Urinary bladder (tissue), 4 donors: Measurements from ENCODE around the gene ADCY3. TPM values are rescaled to one million over a fixed set of nuclear protein-coding genes. Genes with fewer than 3 reads are reported as not detected.

Source experiments
- DNase-seq: peaks from one replicate; pipeline ENCODE4 v3.0.0-alpha.2; 2015; ENCODE audit errors: extremely low spot score
- H3K27ac ChIP-seq: one replicate; pipeline ENCODE4 v1.5.1; 2013; ENCODE audit warnings: low read depth, mild to moderate bottlenecking, moderate library complexity
- H3K36me3 ChIP-seq: one replicate; pipeline ENCODE4 v1.6.1; 2013; ENCODE audit warnings: mild to moderate bottlenecking, moderate library complexity; ENCODE audit not compliant: insufficient read depth
- H3K4me1 ChIP-seq: one replicate; pipeline ENCODE4 v1.6.1; 2013; ENCODE audit warnings: mild to moderate bottlenecking, moderate library complexity; ENCODE audit not compliant: insufficient read depth
- H3K4me3 ChIP-seq: one replicate; pipeline ENCODE4 v1.5.1; 2013; ENCODE audit warnings: low read depth, low read length
- WGBS: extraction: QIAGEN DNeasy Blood & Tissue Kit; methylation state at CpG from one replicate; pipeline ENCODE4 v1.1.7; 2013; 5-methylcytosine and 5-hydroxymethylcytosine counted together
- polyA plus RNA-seq: library from polyadenylated mRNA; stranded (reverse); fragments of 200-250 nt; gene quantifications from one replicate; pipeline ENCODE4 v1.2.3, GENCODE V29; 2013
- total RNA-seq: library from RNA; depleted of rRNA; stranded (reverse); fragments of >200 nt; gene quantifications from one replicate; pipeline ENCODE4 v1.2.3, GENCODE V29; 2014
- donor health status: healthy with polysubstance abuse.
- donor health status: healthy.

Gene ADCY3
- total and polyA plus RNA-seq, 2 donors: 28.3 to 65.2 TPM

GRCh38 chr2:24872344-24873115 lies 47.5 kb downstream of the ADCY3 start:
- WGBS: 95% methylated on average over 19 of the region's 19 CpGs
- DNase-seq: no peak
- H3K27ac ChIP-seq: peak overlapping the region; percentile 26

GRCh38 chr2:24871852-24872333 lies 48.1 kb downstream of the ADCY3 start:
- Histone ChIP-seq H3K4me3 (no peak overlapping the region), H3K27ac (no peak overlapping the region), H3K36me3 (no peaks in the 10 kb centered on the region), H3K4me1 (no peaks in the 10 kb centered on the region)
- no peak for DNase-seq
- WGBS: 60% methylated on average over 12 of the region's 12 CpGs

More at GRCh38 chr2:24872344-24873115, 47.5 kb downstream of the ADCY3 start:
- Histone ChIP-seq H3K4me3 (no peak overlapping the region), H3K36me3 (no peaks in the 10 kb centered on the region), H3K4me1 (no peaks in the 10 kb centered on the region)

- no peak for DNase-seq
- Histone ChIP-seq H3K4me1 (no peaks in the 10 kb centered on the region), H3K27ac (no peak overlapping the region), H3K36me3 (no peaks in the 10 kb centered on the region), H3K4me3 (no peak overlapping the region)
- 80% methylated on average over 16 of the region's 16 CpGs for WGBS
Observed at GRCh38 chr2:24870891-24871705, 48.9 kb downstream of the ADCY3 start.

- Histone ChIP-seq H3K4me1 (no peaks in the 10 kb centered on the region), H3K27ac (no peak overlapping the region), H3K36me3 (no peaks in the 10 kb centered on the region), H3K4me3 (no peak overlapping the region)
- no peak for DNase-seq
- 91% methylated on average over 5 of the region's 5 CpGs for WGBS
Observed at GRCh38 chr2:24870440-24870839, 49.6 kb downstream of the ADCY3 start.

- DNase-seq: no peak
- no peaks in the 10 kb centered on the region for H3K36me3 ChIP-seq
- 81% methylated on average over 6 of the region's 6 CpGs for WGBS
- no peaks in the 10 kb centered on the region for H3K4me1 ChIP-seq
- H3K27ac ChIP-seq: no peak overlapping the region
- H3K4me3 ChIP-seq: no peak overlapping the region
Observed at GRCh38 chr2:24866946-24867345, 53.1 kb downstream of the ADCY3 start.

- no peaks in the 10 kb centered on the region for H3K4me1 ChIP-seq
- 75% methylated on average over 3 of the region's 3 CpGs for WGBS
- no peak overlapping the region for H3K4me3 ChIP-seq
- no peak overlapping the region for H3K27ac ChIP-seq
- H3K36me3 ChIP-seq: no peaks in the 10 kb centered on the region
- DNase-seq: no peak
Observed at GRCh38 chr2:24863641-24864040, 56.4 kb downstream of the ADCY3 start.

GRCh38 chr2:24861500-24861899 lies 58.5 kb downstream of the ADCY3 start:
- 84% methylated on average over 11 of the region's 11 CpGs for WGBS
- no peaks in the 10 kb centered on the region for H3K36me3 ChIP-seq
- H3K27ac ChIP-seq: no peak overlapping the region
- no peak overlapping the region for H3K4me3 ChIP-seq
- DNase-seq: no peak
- H3K4me1 ChIP-seq: no peaks in the 10 kb centered on the region

- WGBS: 96% methylated on average over 7 of the region's 7 CpGs
Observed at GRCh38 chr2:24860631-24861030, 59.4 kb downstream of the ADCY3 start.

GRCh38 chr2:24859968-24860600 lies 60.0 kb downstream of the ADCY3 start:
- Histone ChIP-seq H3K4me1 (no peaks in the 10 kb centered on the region), H3K4me3 (no peak overlapping the region), H3K36me3 (no peaks in the 10 kb centered on the region), H3K27ac (no peak overlapping the region)
- whole genome bisulfite sequencing: 95% methylated on average over 15 of the region's 15 CpGs
- DNase-seq: no peak

More at GRCh38 chr2:24860631-24861030, 59.4 kb downstream of the ADCY3 start:
- no peaks in the 10 kb centered on the region for H3K36me3 ChIP-seq
- no peak overlapping the region for H3K27ac ChIP-seq
- DNase-seq: no peak
- no peaks in the 10 kb centered on the region for H3K4me1 ChIP-seq
- H3K4me3 ChIP-seq: no peak overlapping the region

- H3K4me3 ChIP-seq: no peak overlapping the region
- no peaks in the 10 kb centered on the region for H3K4me1 ChIP-seq
- no peaks in the 10 kb centered on the region for H3K36me3 ChIP-seq
- WGBS: 93% methylated on average over 13 of the region's 13 CpGs
- DNase-seq: no peak
- H3K27ac ChIP-seq: no peak overlapping the region
Observed at GRCh38 chr2:24858996-24859395, 61.0 kb downstream of the ADCY3 start.

GRCh38 chr2:24857746-24858145 lies 62.3 kb downstream of the ADCY3 start:
- no peaks in the 10 kb centered on the region for H3K4me1 ChIP-seq
- no peaks in the 10 kb centered on the region for H3K36me3 ChIP-seq
- no peak for DNase-seq
- WGBS: 93% methylated on average over 6 of the region's 6 CpGs
- H3K27ac ChIP-seq: no peak overlapping the region
- H3K4me3 ChIP-seq: no peak overlapping the region

- 63% methylated on average over 5 of the region's 5 CpGs for WGBS
- Histone ChIP-seq H3K4me3 (no peak overlapping the region), H3K27ac (no peak overlapping the region)
Observed at GRCh38 chr2:24856791-24857211, 63.2 kb downstream of the ADCY3 start.

GRCh38 chr2:24855726-24856125 lies 64.3 kb downstream of the ADCY3 start:
- DNase-seq: no peak
- Histone ChIP-seq H3K27ac (peak overlapping the region; percentile 25), H3K36me3 (no peaks in the 10 kb centered on the region), H3K4me1 (no peaks in the 10 kb centered on the region), H3K4me3 (no peak overlapping the region)
- WGBS: 40% methylated on average over 4 of the region's 4 CpGs

More at GRCh38 chr2:24856791-24857211, 63.2 kb downstream of the ADCY3 start:
- Histone ChIP-seq H3K4me1 (no peaks in the 10 kb centered on the region), H3K36me3 (no peaks in the 10 kb centered on the region)
- DNase-seq: no peak
